Omental fat pad (tissue), 4 donors: Measurements from ENCODE around the gene OR5A1. TPM values are rescaled to one million over a fixed set of nuclear protein-coding genes. Genes with fewer than 3 reads are reported as not detected.

Experiments
- ATAC-seq: fragments of 150-250 bp; one replicate; pipeline ENCODE4 v1.9.1; 2016; ENCODE audit warnings: mild to moderate bottlenecking, moderate library complexity; ENCODE audit not compliant: low FRiP score
- DNase-seq: peaks from one replicate; pipeline ENCODE4 v3.0.0-alpha.2; 2019; ENCODE audit warnings: low spot score
- CTCF ChIP-seq, 3 donors: fragments of 450-650 bp; IDR thresholded peaks; one replicate each; pipeline ENCODE4 v1.5.1; 2016 to 2017; ENCODE audit warnings: antibody characterized with exemption in 3 of 3, mild to moderate bottlenecking in 3 of 3, moderate library complexity in 2 of 3
- total RNA-seq, 4 donors: library from RNA; depleted of rRNA; stranded (reverse); fragments of >200 nt; gene quantifications; one replicate each; pipeline ENCODE4 v1.1.0, GENCODE V29; 2016

The OR5A1 gene
- total RNA-seq, 4 donors from 2014 or later, result not detected

DNA sequence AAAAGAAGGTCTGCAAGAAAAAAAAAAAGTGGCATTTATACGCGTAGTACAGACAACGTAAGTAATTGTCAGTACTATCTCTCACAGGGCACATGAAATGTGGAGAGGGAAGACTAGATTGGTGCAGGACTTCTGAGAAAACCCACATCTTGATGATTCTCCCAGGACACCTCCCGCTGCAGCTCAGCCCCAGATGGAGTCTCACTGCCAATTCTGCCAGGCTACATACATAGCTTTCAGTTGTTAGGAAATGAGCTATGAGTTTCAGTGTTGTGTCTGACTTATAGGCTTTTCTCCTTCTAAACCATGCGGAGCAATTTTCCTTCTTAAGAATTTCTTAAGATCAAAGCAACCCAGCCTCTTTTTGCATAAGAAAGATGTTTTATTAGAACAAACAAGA lies 19.7 kb upstream of the OR5A1 start:
- ATAC-seq (no peak), DNase-seq (no peak)
- TF ChIP-seq CTCF (IDR thresholded peaks at IDR 0.05), result no peak

DNA sequence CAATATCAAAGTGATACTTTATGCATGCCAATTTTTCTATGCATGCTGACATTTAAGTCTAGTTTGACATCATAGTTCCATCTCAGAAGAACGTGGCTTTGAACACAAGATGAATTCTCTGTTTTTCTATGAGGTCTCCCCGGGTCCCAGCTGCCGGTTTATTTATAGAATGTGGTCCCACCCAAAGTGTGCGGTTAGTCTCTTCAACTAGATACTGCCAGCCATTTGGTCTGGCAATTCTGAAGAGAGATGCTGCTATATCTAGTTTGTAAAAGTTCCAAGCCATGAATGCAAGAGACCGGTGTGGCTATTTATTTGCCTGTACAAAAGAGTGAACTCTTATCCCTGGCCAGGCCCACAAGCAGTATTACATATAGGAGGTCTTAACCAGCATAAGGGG lies 19.2 kb upstream of the OR5A1 start:
- TF ChIP-seq CTCF (IDR thresholded peaks at IDR 0.05), result no peak
- no peak for ATAC-seq
- no peak for DNase-seq

DNA sequence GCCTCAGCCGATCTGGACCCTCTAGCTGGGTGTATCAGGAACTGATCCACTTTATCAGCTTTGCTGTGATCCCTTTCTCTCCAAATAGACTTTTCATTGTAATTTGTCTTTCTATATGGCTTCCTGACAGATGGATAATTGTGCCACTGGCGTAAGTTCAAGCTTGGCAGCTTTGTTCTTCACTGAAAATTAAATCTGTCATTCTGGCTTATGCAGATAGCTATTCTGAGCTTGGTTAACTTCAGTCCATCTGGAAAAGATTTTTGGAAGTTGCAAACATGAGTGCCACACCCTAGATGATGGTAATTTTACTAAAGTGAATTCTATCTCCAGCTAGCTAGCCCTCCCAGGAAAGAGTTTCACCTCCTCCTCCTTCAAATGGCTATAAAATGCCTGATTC lies 18.1 kb upstream of the OR5A1 start:
- ATAC-seq (no peak), DNase-seq (no peak)
- no peak for TF ChIP-seq CTCF (IDR thresholded peaks at IDR 0.05)

GRCh38 chr11:59423835-59424234 lies 12.4 kb upstream of the OR5A1 start:
- no peak for TF ChIP-seq CTCF (IDR thresholded peaks at IDR 0.05)
- no peak for ATAC-seq
- DNase-seq, result no peak

DNA sequence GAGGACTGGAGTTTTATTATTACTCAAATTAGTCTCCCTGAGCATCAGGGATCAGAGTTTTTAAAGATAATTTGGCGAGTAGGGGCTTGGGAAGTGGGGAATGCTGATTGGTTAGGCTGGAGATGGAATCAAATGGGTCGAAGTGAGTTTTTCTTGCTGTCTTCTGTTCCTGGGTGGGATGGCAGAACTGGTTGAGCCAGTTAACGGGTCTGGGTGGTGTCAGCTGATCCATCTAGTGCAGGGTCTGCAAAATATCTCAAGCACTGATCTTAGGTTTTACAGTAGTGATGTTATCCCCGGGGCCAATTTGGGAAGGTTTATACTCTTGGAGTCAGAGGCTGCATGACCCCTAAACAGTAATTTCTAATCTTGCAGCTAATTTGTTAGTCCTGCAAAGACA lies 11.1 kb upstream of the OR5A1 start:
- TF ChIP-seq CTCF (IDR thresholded peaks at IDR 0.05), result no peak
- DNase-seq (no peak), ATAC-seq (no peak)

GRCh38 chr11:59426361-59427067 lies 9.8 kb upstream of the OR5A1 start, which contains the start of gene OR5A2:
TSS of gene OR5A2 (minus strand) at chr11:59426413. CDS start at chr11:59422953, 3,460 bp downstream.
- no peak for TF ChIP-seq CTCF (IDR thresholded peaks at IDR 0.05)
- DNase-seq (no peak), ATAC-seq (no peak)

DNA sequence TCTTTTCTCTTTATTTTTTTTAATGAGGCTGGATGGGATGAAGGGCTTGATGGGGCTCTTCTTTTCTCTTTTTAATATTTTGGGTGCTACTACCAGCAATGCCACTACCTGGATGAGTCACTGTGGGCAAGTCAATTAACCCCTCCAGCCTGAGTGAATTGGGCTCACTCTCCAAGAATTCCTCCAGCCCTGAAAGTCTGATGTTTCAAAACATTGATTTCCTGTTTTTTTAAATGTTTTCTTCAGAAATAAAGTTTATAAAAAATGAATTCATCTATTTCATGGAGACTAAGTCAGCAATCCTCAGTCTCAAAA lies 9.2 kb upstream of the OR5A1 start:
- ATAC-seq (no peak), DNase-seq (no peak)
- TF ChIP-seq CTCF (IDR thresholded peaks at IDR 0.05), result no peak
